ENCODE measurements around the gene MAPT. TPM values are rescaled to one million over a fixed set of nuclear protein-coding genes. Genes with fewer than 3 reads are reported as not detected.

Gene MAPT
- total and polyA plus RNA-seq, 2 of the 13 experiments (the other 11 are each of a cell fraction or from before 2014, with no cell fraction given): 2.1 to 2.8 TPM

- in situ Hi-C loops (cut with HindIII; ENCODE audit: extremely low pct_ligation_motif_present, low pct_unique_long_range_greater_than_20kb): no loop called here
- Histone ChIP-seq H3K4me3 (replicated peaks in 1 of 3; ENCODE audit: insufficient read depth in 1 of 3, low read depth in 2 of 3, low read length in 3 of 3) (no peak overlapping the region), H4K20me1 (ENCODE audit: insufficient read depth, low read length) (peaks cover 4% of the 10 kb centered on the region; the same call in 1 of the 2 replicates), H3K4me1 (ENCODE audit: insufficient read depth, low read length) (no peaks in the 10 kb centered on the region), H3K9me3 (ENCODE audit: low read length) (no peaks in the 10 kb centered on the region), H3K36me3 (replicated peaks in 1 of 2; ENCODE audit: control insufficient read depth in 1 of 2, insufficient read depth in 2 of 2, low read length in 2 of 2) (no peaks in the 10 kb centered on the region), H3K79me2 (ENCODE audit: insufficient read depth, low read length) (no peaks in the 10 kb centered on the region), H2AFZ (ENCODE audit: low read length) (no peak overlapping the region), H3K27ac (ENCODE audit: extremely low read length, insufficient read depth, low read length) (no peak overlapping the region), H3K9ac (ENCODE audit: insufficient read depth, low read depth, low read length) (no peak overlapping the region), H3K4me2 (ENCODE audit: low read depth, low read length) (no peak overlapping the region), H3K27me3 (ENCODE audit: control insufficient read depth in 1 of 2, insufficient read depth in 2 of 2, low read length in 2 of 2) (peaks cover 7 to 39% of the 10 kb centered on the region in 2 experiments; a peak in 4 of 5 replicates)
- intact Hi-C loops (cut with micrococcal nuclease; ENCODE audit: unreplicated experiment): no loop called here
- no peak for FAIRE-seq
- POLR2A ChIA-PET: no interaction called here
- CTCF ChIA-PET (ENCODE audit: low intra/inter-chr PET ratio, low total read pairs): no interaction called here
- no peak for DNase-seq (ENCODE audit: low spot score)
- ATAC-seq: no peak
- BruUV-seq (replicated peaks): no TSS peak
- 13% methylated on average over 7 of the region's 7 CpGs for WGBS (ENCODE audit: low lambda C conversion rate)
- TF ChIP-seq ZXDC (CRISPR knock-in tag; IDR thresholded peaks at IDR 0.05) (no peak), ZNF772 (CRISPR knock-in tag; IDR thresholded peaks at IDR 0.05) (no peak), SMYD3 (CRISPR knock-in tag; IDR thresholded peaks at IDR 0.05) (no peak), REXO4 (CRISPR knock-in tag; IDR thresholded peaks at IDR 0.05; ENCODE audit: borderline replicate concordance) (no peak), ZNF124 (CRISPR knock-in tag; IDR thresholded peaks at IDR 0.05) (no peak), ARID4A (CRISPR knock-in tag; IDR thresholded peaks at IDR 0.05; ENCODE audit: borderline replicate concordance) (no peak), BCL6 (CRISPR knock-in tag; IDR thresholded peaks at IDR 0.05) (no peak), ZFP36 (IDR thresholded peaks at IDR 0.05; ENCODE audit: borderline replicate concordance, low read depth, low read length, partially characterized antibody) (no peak), PAX8 (CRISPR knock-in tag; IDR thresholded peaks at IDR 0.05; ENCODE audit: borderline replicate concordance) (no peak), SOX13 (IDR thresholded peaks at IDR 0.05) (no peak), SOX13 (CRISPR knock-in tag; conservative IDR thresholded peaks at IDR 0.05 in 1 of 2, IDR thresholded peaks at IDR 0.05 in 1 of 2) (no peak), ZFP37 (CRISPR knock-in tag; IDR thresholded peaks at IDR 0.05; ENCODE audit: borderline replicate concordance) (no peak), ZNF510 (CRISPR knock-in tag; IDR thresholded peaks at IDR 0.05; ENCODE audit: low read depth) (no peak), THRA (CRISPR knock-in tag; IDR thresholded peaks at IDR 0.05; ENCODE audit: borderline replicate concordance) (no peak), GRHL1 (CRISPR knock-in tag; conservative IDR thresholded peaks at IDR 0.05) (no peak)
These were observed 33.2 kb upstream of the MAPT start for GRCh38 chr17:45861165-45861564.

All from HepG2 (cell line).